SK-N-SH treated with all-trans-retinoic acid at 6 μM for 48 hours (cell line): ENCODE data around the gene STN1.

Source experiments
- ARNTL ChIP-seq: fragments of 450-650 bp; formaldehyde crosslinking; IDR thresholded peaks from 2 replicates; pipeline ENCODE4 v1.5.0; 2020; ENCODE audit warnings: low read depth, mild to moderate bottlenecking, moderate library complexity, borderline replicate concordance
- BACH2 ChIP-seq: fragments of 250-450 bp; sonication (Bioruptor Pico); IDR thresholded peaks from 2 replicates; pipeline ENCODE4 v1.9.0; 2021; ENCODE audit warnings: mild to moderate bottlenecking, borderline replicate concordance
- CSDC2 ChIP-seq: fragments of 250-450 bp; sonication (Bioruptor Pico); IDR thresholded peaks from 2 replicates; pipeline ENCODE4 v1.5.0; 2020; ENCODE audit warnings: mild to moderate bottlenecking, moderate library complexity
- CSRNP3 ChIP-seq: fragments of 250-450 bp; sonication (Bioruptor Pico); IDR thresholded peaks from 2 replicates; pipeline ENCODE4 v1.5.1; 2021; ENCODE audit warnings: mild to moderate bottlenecking, moderate library complexity
- ESRRG ChIP-seq: fragments of 250-450 bp; sonication (Bioruptor Pico); IDR thresholded peaks from 2 replicates; pipeline ENCODE4 v1.6.1; 2021; ENCODE audit warnings: mild to moderate bottlenecking
- GLIS3 ChIP-seq: fragments of 250-450 bp; sonication (Bioruptor Pico); IDR thresholded peaks from 2 replicates; pipeline ENCODE4 v1.5.0; 2020; ENCODE audit warnings: mild to moderate bottlenecking, moderate library complexity
- ISL1 ChIP-seq: fragments of 250-450 bp; sonication (Bioruptor Pico); IDR thresholded peaks from 2 replicates; pipeline ENCODE4 v2.1.2; 2022; ENCODE audit warnings: mild to moderate bottlenecking, moderate library complexity
- PATZ1 ChIP-seq: fragments of 250-450 bp; sonication (Bioruptor Pico); IDR thresholded peaks from 2 replicates; pipeline ENCODE4 v1.8.0; 2020; ENCODE audit warnings: mild to moderate bottlenecking, moderate library complexity, borderline replicate concordance
- PPARA ChIP-seq: fragments of 250-450 bp; sonication (Bioruptor Pico); IDR thresholded peaks from 2 replicates; pipeline ENCODE4 v1.5.0; 2020; ENCODE audit warnings: mild to moderate bottlenecking, borderline replicate concordance
- RARB ChIP-seq: fragments of 250-450 bp; sonication (Bioruptor Pico); IDR thresholded peaks from 2 replicates; pipeline ENCODE4 v1.8.0; 2021; ENCODE audit warnings: mild to moderate bottlenecking, moderate library complexity
- SNAI2 ChIP-seq: fragments of 250-450 bp; sonication (Bioruptor Pico); IDR thresholded peaks from 2 replicates; pipeline ENCODE4 v1.5.0; 2020; ENCODE audit warnings: mild to moderate bottlenecking, moderate library complexity
- TOX ChIP-seq: fragments of 250-450 bp; sonication (Bioruptor Pico); IDR thresholded peaks from 2 replicates; pipeline ENCODE4 v1.8.0; 2021; ENCODE audit warnings: mild to moderate bottlenecking, moderate library complexity, borderline replicate concordance
- TF ChIP-seq, protein P1 (sequence below): fragments of 250-450 bp; sonication (Bioruptor Pico); IDR thresholded peaks from 2 replicates; pipeline ENCODE4 v1.5.0; 2020; ENCODE audit warnings: mild to moderate bottlenecking, moderate library complexity

DNA sequence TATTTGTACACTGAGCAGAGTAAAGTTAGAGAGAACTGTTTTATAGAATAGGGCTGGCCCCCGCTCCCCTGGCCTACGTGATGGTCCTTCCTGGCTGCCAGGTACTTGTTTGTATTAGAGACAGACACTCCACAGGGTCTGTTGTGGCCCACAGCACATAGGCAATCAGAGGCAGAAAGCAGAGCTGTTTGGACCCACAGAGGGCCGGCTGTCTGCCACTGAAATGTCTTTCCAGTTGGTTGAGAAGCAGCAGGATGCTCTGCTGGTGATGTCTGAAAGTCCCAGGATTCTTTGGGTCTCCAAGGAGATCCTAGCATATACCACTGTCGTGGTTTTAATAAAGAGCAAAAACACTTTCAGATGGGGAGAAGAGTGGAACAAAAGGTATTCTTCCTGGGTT, 5.2 kb downstream of the STN1 start:
- TF ChIP-seq PATZ1 (no peak), PPARA (CRISPR knock-in tag) (no peak), ISL1 (CRISPR knock-in tag) (no peak), TOX (CRISPR knock-in tag) (no peak), GLIS3 (CRISPR knock-in tag) (no peak), BACH2 (CRISPR knock-in tag) (no peak), SNAI2 (no peak), RARB (CRISPR knock-in tag) (no peak), ARNTL (CRISPR knock-in tag) (no peak), CSRNP3 (no peak), CSDC2 (CRISPR knock-in tag) (no peak), ESRRG (CRISPR knock-in tag) (no peak)
- TF ChIP-seq, protein P1, sequence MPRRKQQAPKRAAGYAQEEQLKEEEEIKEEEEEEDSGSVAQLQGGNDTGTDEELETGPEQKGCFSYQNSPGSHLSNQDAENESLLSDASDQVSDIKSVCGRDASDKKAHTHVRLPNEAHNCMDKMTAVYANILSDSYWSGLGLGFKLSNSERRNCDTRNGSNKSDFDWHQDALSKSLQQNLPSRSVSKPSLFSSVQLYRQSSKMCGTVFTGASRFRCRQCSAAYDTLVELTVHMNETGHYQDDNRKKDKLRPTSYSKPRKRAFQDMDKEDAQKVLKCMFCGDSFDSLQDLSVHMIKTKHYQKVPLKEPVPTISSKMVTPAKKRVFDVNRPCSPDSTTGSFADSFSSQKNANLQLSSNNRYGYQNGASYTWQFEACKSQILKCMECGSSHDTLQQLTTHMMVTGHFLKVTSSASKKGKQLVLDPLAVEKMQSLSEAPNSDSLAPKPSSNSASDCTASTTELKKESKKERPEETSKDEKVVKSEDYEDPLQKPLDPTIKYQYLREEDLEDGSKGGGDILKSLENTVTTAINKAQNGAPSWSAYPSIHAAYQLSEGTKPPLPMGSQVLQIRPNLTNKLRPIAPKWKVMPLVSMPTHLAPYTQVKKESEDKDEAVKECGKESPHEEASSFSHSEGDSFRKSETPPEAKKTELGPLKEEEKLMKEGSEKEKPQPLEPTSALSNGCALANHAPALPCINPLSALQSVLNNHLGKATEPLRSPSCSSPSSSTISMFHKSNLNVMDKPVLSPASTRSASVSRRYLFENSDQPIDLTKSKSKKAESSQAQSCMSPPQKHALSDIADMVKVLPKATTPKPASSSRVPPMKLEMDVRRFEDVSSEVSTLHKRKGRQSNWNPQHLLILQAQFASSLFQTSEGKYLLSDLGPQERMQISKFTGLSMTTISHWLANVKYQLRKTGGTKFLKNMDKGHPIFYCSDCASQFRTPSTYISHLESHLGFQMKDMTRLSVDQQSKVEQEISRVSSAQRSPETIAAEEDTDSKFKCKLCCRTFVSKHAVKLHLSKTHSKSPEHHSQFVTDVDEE (CRISPR knock-in tag) = no peak
